ENCODE results near the gene PSD2.

Gene PSD2

GRCh38 chr5:139882316-139882715 lies 86.7 kb downstream of the PSD2 start:
- H3K27ac ChIP-seq = no peak overlapping the region
- H3K9me3 ChIP-seq (ENCODE audit: low read depth, low read length) = no peaks in the 10 kb centered on the region
- H3K9ac ChIP-seq (ENCODE audit: insufficient read length) = no peak overlapping the region
- DNase-seq (ENCODE audit: low read depth, low spot score) = no peak
- H3K36me3 ChIP-seq (ENCODE audit: insufficient read depth, low read length) = no peaks in the 10 kb centered on the region
- no peak overlapping the region for H3K4me3 ChIP-seq
- TF ChIP-seq POLR2AphosphoS5 (IDR thresholded peaks at IDR 0.05; ENCODE audit: borderline replicate concordance, low read depth, low read length) (no peak), FOXP2 (optimal IDR thresholded peaks at IDR 0.05; ENCODE audit: control extremely low read depth, extremely low read length, insufficient read depth) (no peak), EZH2 (IDR thresholded peaks at IDR 0.05) (no peak)

- no peak overlapping the region for H3K4me3 ChIP-seq
- H3K36me3 ChIP-seq (ENCODE audit: insufficient read depth, low read length) = no peaks in the 10 kb centered on the region
- H3K9ac ChIP-seq (ENCODE audit: insufficient read length) = no peak overlapping the region
- TF ChIP-seq EZH2 (IDR thresholded peaks at IDR 0.05) (no peak), POLR2AphosphoS5 (IDR thresholded peaks at IDR 0.05; ENCODE audit: borderline replicate concordance, low read depth, low read length) (no peak), FOXP2 (optimal IDR thresholded peaks at IDR 0.05; ENCODE audit: control extremely low read depth, extremely low read length, insufficient read depth) (no peak)
- no peak for DNase-seq (ENCODE audit: low read depth, low spot score)
- no peak overlapping the region for H3K27ac ChIP-seq
- no peaks in the 10 kb centered on the region for H3K9me3 ChIP-seq (ENCODE audit: low read depth, low read length)
Observed at GRCh38 chr5:139882961-139883539, 87.4 kb downstream of the PSD2 start.

GRCh38 chr5:139884144-139884543 lies 88.5 kb downstream of the PSD2 start:
- no peak for DNase-seq (ENCODE audit: low read depth, low spot score)
- Histone ChIP-seq H3K27ac (no peak overlapping the region), H3K4me3 (no peak overlapping the region), H3K9me3 (ENCODE audit: low read depth, low read length) (no peaks in the 10 kb centered on the region), H3K9ac (ENCODE audit: insufficient read length) (no peak overlapping the region), H3K36me3 (ENCODE audit: insufficient read depth, low read length) (no peaks in the 10 kb centered on the region)
- no peak for TF ChIP-seq FOXP2 (optimal IDR thresholded peaks at IDR 0.05; ENCODE audit: control extremely low read depth, extremely low read length, insufficient read depth)
- no peak for TF ChIP-seq EZH2 (IDR thresholded peaks at IDR 0.05)
- TF ChIP-seq POLR2AphosphoS5 (IDR thresholded peaks at IDR 0.05; ENCODE audit: borderline replicate concordance, low read depth, low read length) = no peak

GRCh38 chr5:139884734-139885133 lies 89.1 kb downstream of the PSD2 start:
- no peak overlapping the region for H3K27ac ChIP-seq
- no peak for TF ChIP-seq FOXP2 (optimal IDR thresholded peaks at IDR 0.05; ENCODE audit: control extremely low read depth, extremely low read length, insufficient read depth)
- no peak overlapping the region for H3K4me3 ChIP-seq

GRCh38 chr5:139885172-139885856 lies 89.7 kb downstream of the PSD2 start:
- Histone ChIP-seq H3K27ac (no peak overlapping the region), H3K9me3 (ENCODE audit: low read depth, low read length) (no peaks in the 10 kb centered on the region), H3K4me3 (no peak overlapping the region), H3K9ac (ENCODE audit: insufficient read length) (no peak overlapping the region), H3K36me3 (ENCODE audit: insufficient read depth, low read length) (no peaks in the 10 kb centered on the region)
- TF ChIP-seq EZH2 (IDR thresholded peaks at IDR 0.05) = no peak
- no peak for TF ChIP-seq POLR2AphosphoS5 (IDR thresholded peaks at IDR 0.05; ENCODE audit: borderline replicate concordance, low read depth, low read length)
- no peak for TF ChIP-seq FOXP2 (optimal IDR thresholded peaks at IDR 0.05; ENCODE audit: control extremely low read depth, extremely low read length, insufficient read depth)
- no peak for DNase-seq (ENCODE audit: low read depth, low spot score)

More at GRCh38 chr5:139884734-139885133, 89.1 kb downstream of the PSD2 start:
- Histone ChIP-seq H3K9ac (ENCODE audit: insufficient read length) (no peak overlapping the region), H3K36me3 (ENCODE audit: insufficient read depth, low read length) (no peaks in the 10 kb centered on the region), H3K9me3 (ENCODE audit: low read depth, low read length) (no peaks in the 10 kb centered on the region)
- DNase-seq (ENCODE audit: low read depth, low spot score) = no peak

GRCh38 chr5:139885857-139886208 lies 90.2 kb downstream of the PSD2 start:
- no peak for DNase-seq (ENCODE audit: low read depth, low spot score)
- Histone ChIP-seq H3K27ac (no peak overlapping the region), H3K9me3 (ENCODE audit: low read depth, low read length) (no peaks in the 10 kb centered on the region), H3K4me3 (no peak overlapping the region), H3K36me3 (ENCODE audit: insufficient read depth, low read length) (no peaks in the 10 kb centered on the region), H3K9ac (ENCODE audit: insufficient read length) (no peak overlapping the region)
- no peak for TF ChIP-seq POLR2AphosphoS5 (IDR thresholded peaks at IDR 0.05; ENCODE audit: borderline replicate concordance, low read depth, low read length)
- TF ChIP-seq EZH2 (IDR thresholded peaks at IDR 0.05) = no peak
- no peak for TF ChIP-seq FOXP2 (optimal IDR thresholded peaks at IDR 0.05; ENCODE audit: control extremely low read depth, extremely low read length, insufficient read depth)

GRCh38 chr5:139886213-139886612 lies 90.6 kb downstream of the PSD2 start:
- no peaks in the 10 kb centered on the region for H3K36me3 ChIP-seq (ENCODE audit: insufficient read depth, low read length)
- no peak overlapping the region for H3K27ac ChIP-seq
- DNase-seq (ENCODE audit: low read depth, low spot score) = no peak
- H3K9me3 ChIP-seq (ENCODE audit: low read depth, low read length) = no peaks in the 10 kb centered on the region
- H3K4me3 ChIP-seq = no peak overlapping the region
- no peak for TF ChIP-seq POLR2AphosphoS5 (IDR thresholded peaks at IDR 0.05; ENCODE audit: borderline replicate concordance, low read depth, low read length)
- no peak for TF ChIP-seq EZH2 (IDR thresholded peaks at IDR 0.05)
- H3K9ac ChIP-seq (ENCODE audit: insufficient read length) = no peak overlapping the region

GRCh38 chr5:139888370-139888769 lies 92.8 kb downstream of the PSD2 start:
- no peaks in the 10 kb centered on the region for H3K36me3 ChIP-seq (ENCODE audit: insufficient read depth, low read length)
- no peak overlapping the region for H3K27ac ChIP-seq
- TF ChIP-seq FOXP2 (optimal IDR thresholded peaks at IDR 0.05; ENCODE audit: control extremely low read depth, extremely low read length, insufficient read depth) (no peak), POLR2AphosphoS5 (IDR thresholded peaks at IDR 0.05; ENCODE audit: borderline replicate concordance, low read depth, low read length) (no peak), EZH2 (IDR thresholded peaks at IDR 0.05) (no peak)
- no peak for DNase-seq (ENCODE audit: low read depth, low spot score)
- no peak overlapping the region for H3K4me3 ChIP-seq
- H3K9me3 ChIP-seq (ENCODE audit: low read depth, low read length) = no peaks in the 10 kb centered on the region
- H3K9ac ChIP-seq (ENCODE audit: insufficient read length) = no peak overlapping the region

- H3K27ac ChIP-seq = no peak overlapping the region
- H3K4me3 ChIP-seq = no peak overlapping the region
- no peaks in the 10 kb centered on the region for H3K9me3 ChIP-seq (ENCODE audit: low read depth, low read length)
- TF ChIP-seq FOXP2 (optimal IDR thresholded peaks at IDR 0.05; ENCODE audit: control extremely low read depth, extremely low read length, insufficient read depth) (no peak), EZH2 (IDR thresholded peaks at IDR 0.05) (no peak), POLR2AphosphoS5 (IDR thresholded peaks at IDR 0.05; ENCODE audit: borderline replicate concordance, low read depth, low read length) (no peak)
- no peak for DNase-seq (ENCODE audit: low read depth, low spot score)
- no peak overlapping the region for H3K9ac ChIP-seq (ENCODE audit: insufficient read length)
- H3K36me3 ChIP-seq (ENCODE audit: insufficient read depth, low read length) = no peaks in the 10 kb centered on the region
Observed at GRCh38 chr5:139889410-139889809, 93.8 kb downstream of the PSD2 start.

All from SK-N-MC (cell line).